Natural killer cell (primary cell): ENCODE results near the gene CRTAC1. TPM values are rescaled to one million over a fixed set of nuclear protein-coding genes. Genes with fewer than 3 reads are reported as not detected.

Source experiments
- ATAC-seq, 3 donors: fragments of 150-1000 bp in 2 of 3; fragments of 200-7000 bp in 1 of 3; cut with Tn5 transposase; 1 replicate in 1 of 3; 2 replicates in 2 of 3; pipeline ENCODE4 v1.10.0; 2021; ENCODE audit warnings: mild to moderate bottlenecking in 2 of 3, moderate library complexity in 2 of 3
- DNase-seq, 2 donors: peaks; one replicate each; pipeline versions ENCODE4 v3.0.0 to v3.0.0-alpha.2; 2013 to 2021; ENCODE audit warnings: mixed read lengths in 1 of 2
- H3K27ac ChIP-seq: one replicate; pipeline ENCODE4 v1.5.1; 2013; ENCODE audit warnings: mild to moderate bottlenecking, low read length
- H3K27me3 ChIP-seq: one replicate; pipeline ENCODE4 v1.6.1; 2013; ENCODE audit warnings: low read length; ENCODE audit not compliant: control insufficient read depth, insufficient read depth
- H3K36me3 ChIP-seq: one replicate; pipeline ENCODE4 v1.6.1; 2013; ENCODE audit warnings: low read length; ENCODE audit not compliant: control insufficient read depth, insufficient read depth
- H3K4me1 ChIP-seq: one replicate; pipeline ENCODE4 v1.6.1; 2013; ENCODE audit warnings: low read length; ENCODE audit not compliant: control insufficient read depth, insufficient read depth
- H3K4me3 ChIP-seq: one replicate; pipeline ENCODE4 v1.5.1; 2013; ENCODE audit warnings: low read length
- H3K9me3 ChIP-seq: one replicate; pipeline ENCODE4 v1.6.1; 2013; ENCODE audit warnings: low read length; ENCODE audit not compliant: control insufficient read depth, insufficient read depth
- H3K27ac Mint-ChIP-seq, 2 donors: one replicate each; pipeline ENCODE4 v1.8.0; 2022; ENCODE audit warnings: mild to moderate bottlenecking in 2 of 2, mixed read lengths in 2 of 2, moderate library complexity in 1 of 2
- H3K27me3 Mint-ChIP-seq, 2 donors: one replicate each; pipeline ENCODE4 v1.8.0; 2022; ENCODE audit warnings: low read depth in 2 of 2, mixed read lengths in 2 of 2
- H3K36me3 Mint-ChIP-seq: one replicate; pipeline ENCODE4 v1.8.0; 2022; ENCODE audit warnings: mixed read lengths
- H3K4me1 Mint-ChIP-seq, 2 donors: one replicate each; pipeline ENCODE4 v1.8.0; 2022; ENCODE audit warnings: mixed read lengths in 2 of 2
- H3K4me3 Mint-ChIP-seq: one replicate; pipeline ENCODE4 v1.8.0; 2022; ENCODE audit warnings: mild to moderate bottlenecking, moderate library complexity, mixed read lengths
- H3K9me3 Mint-ChIP-seq, 2 donors: one replicate each; pipeline ENCODE4 v1.8.0; 2022; ENCODE audit warnings: mixed read lengths in 2 of 2
- whole genome bisulfite sequencing: methylation state at CpG from one replicate; pipeline ENCODE4 v1.1.7; 2013; ENCODE audit warnings: missing lambda C conversion rate; ENCODE audit not compliant: insufficient coverage; 5-methylcytosine and 5-hydroxymethylcytosine counted together
- intact Hi-C: fragments of 100-400 bp; cut with micrococcal nuclease; formaldehyde crosslinking; loops from one replicate; pipeline ENCODE4 v1.14.2; 2022
- total RNA-seq, 4 donors: library from RNA; stranded (reverse); fragments of 120-200 nt in 1 of 4; gene quantifications; one replicate each; pipeline versions ENCODE4 v1.2.3 to v1.2.4, GENCODE V29; 2013 to 2022
- TF ChIP-seq, protein P1 (sequence below): fragments of 200-600 bp; IDR thresholded peaks from one replicate; pipeline ENCODE4 v1.8.0; 2022; ENCODE audit warnings: antibody characterized with exemption

Gene CRTAC1
- total RNA-seq, 3 donors from 2014 or later (not counting 1 experiment from before 2014, with no cell fraction given): not detected

- H3K4me3 ChIP-seq: no peak overlapping the region
- no peaks in the 10 kb centered on the region for H3K36me3 Mint-ChIP-seq
- WGBS: 82% methylated on average over 2 of the region's 3 CpGs
- H3K4me1 Mint-ChIP-seq: peaks cover 25 to 34% of the 10 kb centered on the region in 2 donors
- no peaks in the 10 kb centered on the region for H3K9me3 Mint-ChIP-seq
- no peak overlapping the region for H3K4me3 Mint-ChIP-seq
- peaks cover 3 to 6% of the 10 kb centered on the region in 2 donors for H3K27me3 Mint-ChIP-seq
- H3K4me1 ChIP-seq: peaks cover 16% of the 10 kb centered on the region
- DNase-seq (no peak), ATAC-seq (no peak)
- intact Hi-C loops: no loop called here
- no peaks in the 10 kb centered on the region for H3K36me3 ChIP-seq
- TF ChIP-seq, protein P1, sequence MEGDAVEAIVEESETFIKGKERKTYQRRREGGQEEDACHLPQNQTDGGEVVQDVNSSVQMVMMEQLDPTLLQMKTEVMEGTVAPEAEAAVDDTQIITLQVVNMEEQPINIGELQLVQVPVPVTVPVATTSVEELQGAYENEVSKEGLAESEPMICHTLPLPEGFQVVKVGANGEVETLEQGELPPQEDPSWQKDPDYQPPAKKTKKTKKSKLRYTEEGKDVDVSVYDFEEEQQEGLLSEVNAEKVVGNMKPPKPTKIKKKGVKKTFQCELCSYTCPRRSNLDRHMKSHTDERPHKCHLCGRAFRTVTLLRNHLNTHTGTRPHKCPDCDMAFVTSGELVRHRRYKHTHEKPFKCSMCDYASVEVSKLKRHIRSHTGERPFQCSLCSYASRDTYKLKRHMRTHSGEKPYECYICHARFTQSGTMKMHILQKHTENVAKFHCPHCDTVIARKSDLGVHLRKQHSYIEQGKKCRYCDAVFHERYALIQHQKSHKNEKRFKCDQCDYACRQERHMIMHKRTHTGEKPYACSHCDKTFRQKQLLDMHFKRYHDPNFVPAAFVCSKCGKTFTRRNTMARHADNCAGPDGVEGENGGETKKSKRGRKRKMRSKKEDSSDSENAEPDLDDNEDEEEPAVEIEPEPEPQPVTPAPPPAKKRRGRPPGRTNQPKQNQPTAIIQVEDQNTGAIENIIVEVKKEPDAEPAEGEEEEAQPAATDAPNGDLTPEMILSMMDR: no peak
- peaks cover 6% of the 10 kb centered on the region for H3K27me3 ChIP-seq
- H3K27ac Mint-ChIP-seq: no peak overlapping the region
- H3K9me3 ChIP-seq: no peaks in the 10 kb centered on the region
- H3K27ac ChIP-seq: no peak overlapping the region
Measured at GRCh38 chr10:97854743-97855142, 175.7 kb downstream of the CRTAC1 start.

- 87% methylated on average over 4 of the region's 4 CpGs for WGBS
- Mint-ChIP-seq H3K27ac (no peak overlapping the region), H3K9me3 (no peaks in the 10 kb centered on the region), H3K4me1 (peaks cover 24 to 35% of the 10 kb centered on the region in 2 donors), H3K27me3 (peaks cover 3 to 6% of the 10 kb centered on the region in 2 donors), H3K4me3 (no peak overlapping the region), H3K36me3 (no peaks in the 10 kb centered on the region)
- intact Hi-C loops: no loop called here
- Histone ChIP-seq H3K4me3 (no peak overlapping the region), H3K27ac (no peak overlapping the region), H3K36me3 (no peaks in the 10 kb centered on the region), H3K4me1 (peaks cover 24% of the 10 kb centered on the region), H3K9me3 (no peaks in the 10 kb centered on the region), H3K27me3 (peaks cover 6% of the 10 kb centered on the region)
- no peak for ATAC-seq
- no peak for DNase-seq
- TF ChIP-seq, protein P1: no peak
Measured at GRCh38 chr10:97852840-97853405, 177.5 kb downstream of the CRTAC1 start.

DNA sequence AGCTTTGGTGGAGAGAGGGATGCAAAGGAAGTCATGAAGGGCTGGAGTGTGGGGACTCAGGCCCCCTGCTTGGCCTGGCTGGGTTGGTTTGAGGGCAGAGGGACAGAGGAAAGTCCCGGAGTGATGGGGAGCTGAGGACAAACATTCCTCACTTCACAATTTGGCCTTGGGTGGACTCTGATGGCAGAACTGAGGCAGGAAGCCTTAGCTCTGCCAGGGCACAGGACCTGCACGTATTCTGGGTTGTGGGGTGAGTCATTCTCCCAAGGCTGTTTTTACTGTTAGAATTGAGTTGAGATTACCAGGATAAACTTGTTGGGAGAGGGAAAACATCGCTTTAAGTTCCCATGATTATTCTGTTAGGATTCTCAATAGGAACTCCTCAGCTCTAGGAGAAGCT, 178.1 kb downstream of the CRTAC1 start:
- H3K27me3 Mint-ChIP-seq: peaks cover 3 to 6% of the 10 kb centered on the region in 2 donors
- 67% methylated on average over 3 of the region's 3 CpGs for WGBS
- TF ChIP-seq, protein P1: no peak
- Histone ChIP-seq H3K9me3 (no peaks in the 10 kb centered on the region), H3K4me3 (no peak overlapping the region), H3K27me3 (peaks cover 6% of the 10 kb centered on the region), H3K27ac (no peak overlapping the region), H3K36me3 (no peaks in the 10 kb centered on the region), H3K4me1 (peaks cover 24% of the 10 kb centered on the region)
- no peak for ATAC-seq
- H3K4me3 Mint-ChIP-seq: no peak overlapping the region
- H3K36me3 Mint-ChIP-seq: no peaks in the 10 kb centered on the region
- DNase-seq: no peak
- intact Hi-C loops: no loop called here
- no peak overlapping the region for H3K27ac Mint-ChIP-seq
- peaks cover 19 to 32% of the 10 kb centered on the region in 2 donors for H3K4me1 Mint-ChIP-seq
- no peaks in the 10 kb centered on the region for H3K9me3 Mint-ChIP-seq
